GM12874 (cell line): ENCODE data around the gene GATAD2B.

Experiments used
- TF ChIP-seq, protein P1 (sequence below): IDR thresholded peaks from 2 replicates; pipeline ENCODE4 v1.5.1; 2011; ENCODE audit warnings: low read depth, mild to moderate bottlenecking, control low read depth, low read length, moderate library complexity; ENCODE audit not compliant: insufficient read depth

Gene GATAD2B

DNA sequence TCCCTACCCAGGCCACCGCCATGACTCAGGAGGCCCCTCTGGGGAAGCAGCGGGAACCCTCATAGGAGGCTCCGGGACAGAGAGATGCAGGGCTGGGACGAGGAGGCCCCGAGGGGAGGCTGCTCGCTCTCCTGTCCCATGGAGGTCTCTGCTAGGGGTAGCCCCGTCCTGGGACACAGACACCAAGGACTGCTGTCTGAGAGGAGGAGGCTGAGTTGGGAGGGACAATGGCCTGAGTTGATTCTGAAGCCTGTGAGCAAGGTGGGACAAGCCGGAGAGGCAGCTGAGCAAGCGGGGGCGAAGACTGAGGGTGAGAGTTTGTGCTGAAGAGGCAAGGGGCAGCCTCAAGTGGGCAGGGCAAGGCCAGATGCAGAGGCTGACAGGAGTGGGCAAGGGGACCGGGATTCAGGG, 130.1 kb downstream of the GATAD2B start:
- TF ChIP-seq, protein P1, sequence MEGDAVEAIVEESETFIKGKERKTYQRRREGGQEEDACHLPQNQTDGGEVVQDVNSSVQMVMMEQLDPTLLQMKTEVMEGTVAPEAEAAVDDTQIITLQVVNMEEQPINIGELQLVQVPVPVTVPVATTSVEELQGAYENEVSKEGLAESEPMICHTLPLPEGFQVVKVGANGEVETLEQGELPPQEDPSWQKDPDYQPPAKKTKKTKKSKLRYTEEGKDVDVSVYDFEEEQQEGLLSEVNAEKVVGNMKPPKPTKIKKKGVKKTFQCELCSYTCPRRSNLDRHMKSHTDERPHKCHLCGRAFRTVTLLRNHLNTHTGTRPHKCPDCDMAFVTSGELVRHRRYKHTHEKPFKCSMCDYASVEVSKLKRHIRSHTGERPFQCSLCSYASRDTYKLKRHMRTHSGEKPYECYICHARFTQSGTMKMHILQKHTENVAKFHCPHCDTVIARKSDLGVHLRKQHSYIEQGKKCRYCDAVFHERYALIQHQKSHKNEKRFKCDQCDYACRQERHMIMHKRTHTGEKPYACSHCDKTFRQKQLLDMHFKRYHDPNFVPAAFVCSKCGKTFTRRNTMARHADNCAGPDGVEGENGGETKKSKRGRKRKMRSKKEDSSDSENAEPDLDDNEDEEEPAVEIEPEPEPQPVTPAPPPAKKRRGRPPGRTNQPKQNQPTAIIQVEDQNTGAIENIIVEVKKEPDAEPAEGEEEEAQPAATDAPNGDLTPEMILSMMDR, result no peak

DNA sequence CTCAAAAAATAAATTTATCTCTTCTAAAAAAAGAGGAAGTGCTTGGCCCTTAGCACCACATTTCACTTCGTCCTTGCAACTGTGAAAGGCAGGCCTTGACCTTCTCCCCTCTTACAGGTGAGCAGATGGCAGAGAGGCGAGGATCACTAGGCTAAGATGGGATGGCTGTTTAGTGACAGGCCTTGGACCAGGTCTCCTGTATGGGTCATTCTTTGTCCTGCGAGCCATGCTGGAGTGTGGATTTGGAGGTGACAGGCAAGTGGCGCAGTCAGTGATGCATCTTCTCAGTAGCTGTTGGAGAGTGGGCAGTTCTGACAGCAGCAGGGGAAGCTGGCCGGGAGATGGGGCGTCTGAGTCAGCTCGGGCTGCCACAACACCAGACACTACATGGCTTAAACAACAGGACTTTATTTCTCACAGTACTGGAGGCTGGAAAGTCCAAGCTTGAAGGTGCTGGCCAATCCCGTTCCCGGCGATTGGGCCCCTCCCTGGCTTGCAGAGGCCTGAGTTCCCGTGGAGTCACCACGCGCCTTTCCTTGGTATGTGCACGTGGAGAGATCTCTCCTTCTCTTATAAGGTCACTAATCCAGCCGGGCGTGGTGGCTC, 131.0 kb downstream of the GATAD2B start:
- TF ChIP-seq, protein P1, result no peak

DNA sequence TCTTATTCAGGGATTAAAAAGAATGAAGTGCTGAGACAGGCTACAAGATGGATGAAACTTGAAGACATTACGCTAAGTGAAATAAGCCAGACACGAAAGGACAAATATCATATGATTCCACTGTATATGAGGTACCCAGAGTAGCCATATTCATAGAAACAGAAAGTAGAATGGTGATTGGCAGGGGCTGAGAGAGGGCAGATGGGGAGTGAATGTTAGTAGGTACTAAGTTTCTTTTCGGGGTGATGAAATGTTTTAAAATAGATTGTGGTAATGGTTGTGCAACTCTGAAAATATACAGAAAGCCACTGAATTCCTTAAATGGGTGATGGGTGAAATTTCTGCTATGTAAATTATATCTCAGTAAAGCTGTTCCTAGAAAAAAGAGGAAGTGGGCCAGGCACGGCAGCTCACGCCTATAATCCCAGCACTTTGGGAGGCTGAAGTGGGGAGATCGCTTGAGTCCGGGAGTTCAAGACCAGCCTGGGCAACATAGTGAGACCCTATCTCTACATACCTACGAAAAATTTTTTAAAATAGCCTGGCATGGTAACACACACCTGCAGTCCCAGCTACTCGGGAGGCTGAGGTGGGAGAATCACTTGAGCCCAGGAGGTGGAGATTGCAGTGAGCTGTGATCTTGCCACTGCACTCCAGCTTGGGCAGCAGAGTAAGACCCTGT, 131.7 kb downstream of the GATAD2B start:
- TF ChIP-seq, protein P1, result no peak

DNA sequence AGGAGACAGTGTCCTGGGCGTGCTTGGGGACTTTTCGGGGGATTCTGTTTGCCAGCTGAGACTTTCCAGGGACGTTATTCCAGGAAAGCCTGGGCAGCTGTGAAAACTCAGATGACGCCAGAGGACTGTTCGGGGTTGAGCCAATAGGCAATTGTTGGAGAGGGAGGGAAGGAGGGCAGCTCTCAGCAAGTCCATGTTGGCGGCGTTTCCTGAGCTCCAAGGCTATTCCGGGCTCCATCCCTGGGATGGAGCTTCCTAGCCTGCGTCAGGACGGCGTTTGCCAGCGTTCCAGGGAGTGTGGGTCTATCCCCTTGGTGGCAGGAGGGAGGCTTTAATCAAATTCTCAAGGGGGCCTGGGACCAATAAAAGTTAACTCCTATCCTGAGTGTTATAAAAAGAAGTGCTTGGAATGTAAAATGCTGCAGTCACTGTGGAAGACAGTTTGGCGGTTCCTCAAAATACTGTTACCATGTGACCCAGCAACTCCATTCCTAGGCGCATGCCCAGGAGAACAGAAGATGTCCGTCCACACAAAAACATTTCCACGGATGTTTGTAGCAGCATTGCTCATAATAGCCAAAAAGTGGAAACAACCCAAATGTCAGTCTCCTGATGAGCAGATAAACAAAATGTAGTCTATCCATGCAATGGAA, 132.3 kb downstream of the GATAD2B start:
- TF ChIP-seq, protein P1, result no peak

DNA sequence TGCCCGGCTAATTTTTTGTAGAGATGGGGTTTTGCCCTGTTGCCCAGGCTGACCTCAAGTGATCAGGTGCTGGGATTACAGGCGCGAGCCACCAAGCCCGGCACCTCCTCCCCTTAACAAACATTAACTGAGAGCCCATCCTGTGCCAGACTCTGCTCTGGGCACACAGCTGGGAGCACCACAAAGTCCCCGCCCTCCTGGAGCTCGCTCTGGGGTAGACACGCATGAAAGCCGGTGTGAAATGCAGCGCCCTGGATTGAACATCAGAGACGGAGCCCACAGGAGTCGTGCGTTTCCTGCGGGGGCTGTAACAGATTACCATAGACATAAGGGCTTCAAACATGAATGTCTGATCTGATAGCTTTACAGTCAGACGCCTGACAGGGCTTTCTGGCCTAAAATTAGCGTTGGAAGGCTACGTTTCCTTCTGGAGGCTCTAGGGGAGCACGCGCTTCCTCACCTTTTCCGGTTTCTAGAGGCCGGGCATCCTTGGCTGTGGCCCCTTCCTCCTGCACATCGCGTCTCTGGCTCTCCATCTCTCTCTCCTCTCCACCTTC, 133.2 kb downstream of the GATAD2B start:
- TF ChIP-seq, protein P1, result no peak

DNA sequence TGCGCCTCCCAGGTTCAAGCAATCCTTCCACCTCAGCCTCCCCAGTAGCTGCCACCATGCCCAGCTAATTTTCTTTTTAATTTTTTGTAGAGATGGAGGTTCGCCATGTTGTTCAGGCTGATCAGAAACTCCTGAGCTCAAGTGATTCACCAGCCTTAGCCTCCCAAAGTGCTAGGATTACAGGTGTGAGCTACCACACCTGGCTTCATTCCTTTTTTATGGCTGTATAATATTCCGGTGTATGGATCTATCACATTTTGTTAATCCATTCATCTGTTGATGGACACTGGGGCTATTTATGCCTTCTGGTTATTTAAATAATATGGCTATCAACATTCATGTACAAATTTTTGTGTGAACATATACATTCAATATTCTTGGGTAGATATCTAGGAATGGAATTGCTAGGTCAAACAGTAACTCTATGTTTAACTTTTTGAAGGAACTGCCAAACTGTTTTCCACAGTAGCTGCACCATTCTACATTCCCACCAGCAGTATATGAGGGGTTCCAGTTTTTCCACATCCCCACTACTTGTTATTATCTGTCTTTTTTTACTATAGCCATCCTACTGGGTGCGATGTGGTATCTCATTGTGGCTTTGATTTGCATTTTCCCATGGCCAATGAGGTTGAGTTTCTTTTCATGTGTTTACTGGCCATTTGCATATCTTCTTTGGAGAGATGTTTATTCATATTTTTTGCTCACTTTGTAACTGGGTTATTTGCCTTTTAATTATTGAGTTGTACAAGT, 136.6 kb downstream of the GATAD2B start:
- TF ChIP-seq, protein P1, result no peak
